Upper lobe of left lung (tissue), 4 donors: ENCODE results near the gene BNIP2.

Source experiments
- CTCF ChIP-seq, 6 experiments: fragments of 450-650 bp in 4 of 6; fragments of 200-600 bp in 2 of 6; sonication (generic) in 2 of 6; IDR thresholded peaks; one replicate each; pipeline ENCODE4 v1.5.1; 2016 to 2019; ENCODE audit warnings: antibody characterized with exemption in 6 of 6
- POLR2A ChIP-seq, 4 donors: fragments of 450-650 bp; IDR thresholded peaks; one replicate each; pipeline ENCODE4 v1.5.1; 2016 to 2017; ENCODE audit warnings: antibody characterized with exemption in 4 of 4, mild to moderate bottlenecking in 2 of 4
- POLR2AphosphoS5 ChIP-seq, 2 donors: sonication (generic); formaldehyde crosslinking; IDR thresholded peaks; one replicate each; pipeline ENCODE4 v1.5.1; 2017; ENCODE audit warnings: antibody characterized with exemption in 2 of 2

- TF ChIP-seq CTCF (IDR thresholded peaks at IDR 0.05) (no peak), POLR2A (IDR thresholded peaks at IDR 0.05) (no peak), POLR2AphosphoS5 (IDR thresholded peaks at IDR 0.05) (no peak)
Measured at GRCh38 chr15:59711451-59712243, 22.5 kb upstream of the BNIP2 start.
